SH-SY5Y (cell line): ENCODE data around the gene GREB1L.

Experiments used
- GATA2 ChIP-seq: IDR thresholded peaks from 2 replicates; pipeline ENCODE4 v1.6.1; 2011; ENCODE audit warnings: mild to moderate bottlenecking, low read depth, low read length
- GATA3 ChIP-seq: IDR thresholded peaks from 2 replicates; pipeline ENCODE4 v1.6.1; 2011; ENCODE audit warnings: low read depth, mild to moderate bottlenecking, low read length, moderate library complexity

- TF ChIP-seq GATA3 (no peak), GATA2 (no peak)
These were observed 248.7 kb downstream of the GREB1L start for GRCh38 chr18:21490748-21491147.
